Gastroesophageal sphincter (tissue), 3 donors: Measurements from ENCODE around the gene ZFHX3.

Experiments used
- POLR2A ChIP-seq, 2 donors: fragments of 450-650 bp; IDR thresholded peaks; one replicate each; pipeline ENCODE4 v1.6.1; 2017; ENCODE audit warnings: antibody characterized with exemption in 2 of 2, mild to moderate bottlenecking in 2 of 2, moderate library complexity in 1 of 2
- POLR2AphosphoS5 ChIP-seq: sonication (generic); formaldehyde crosslinking; IDR thresholded peaks from one replicate; pipeline ENCODE4 v1.6.1; 2017; ENCODE audit warnings: antibody characterized with exemption
- TF ChIP-seq, protein P1 (sequence below), 4 experiments: fragments of 200-600 bp in 2 of 4; fragments of 450-650 bp in 2 of 4; sonication (generic) in 1 of 4; IDR thresholded peaks; one replicate each; pipeline ENCODE4 v1.5.1; 2017 to 2019; ENCODE audit warnings: antibody characterized with exemption in 4 of 4, mild to moderate bottlenecking in 2 of 4, moderate library complexity in 2 of 4

DNA sequence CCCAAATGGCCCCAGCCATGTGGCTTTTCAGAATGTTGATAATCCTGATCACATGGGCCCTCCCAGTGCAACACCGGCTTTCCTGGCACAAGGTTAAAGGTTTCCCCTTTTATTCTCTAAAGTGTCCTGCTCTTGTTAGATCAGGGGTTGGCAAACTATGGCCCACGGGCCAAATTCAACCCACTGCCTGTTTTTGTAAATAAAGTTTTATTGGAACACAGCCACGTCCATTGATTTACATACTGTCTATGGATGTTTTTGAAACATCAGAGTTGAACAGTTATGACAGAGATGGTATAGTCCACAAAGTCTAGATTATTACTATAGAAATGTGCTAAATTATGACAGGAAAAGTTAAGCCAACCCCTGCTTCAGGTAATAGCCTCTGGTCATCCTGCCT, 157.3 kb downstream of the ZFHX3 start:
- TF ChIP-seq, protein P1, sequence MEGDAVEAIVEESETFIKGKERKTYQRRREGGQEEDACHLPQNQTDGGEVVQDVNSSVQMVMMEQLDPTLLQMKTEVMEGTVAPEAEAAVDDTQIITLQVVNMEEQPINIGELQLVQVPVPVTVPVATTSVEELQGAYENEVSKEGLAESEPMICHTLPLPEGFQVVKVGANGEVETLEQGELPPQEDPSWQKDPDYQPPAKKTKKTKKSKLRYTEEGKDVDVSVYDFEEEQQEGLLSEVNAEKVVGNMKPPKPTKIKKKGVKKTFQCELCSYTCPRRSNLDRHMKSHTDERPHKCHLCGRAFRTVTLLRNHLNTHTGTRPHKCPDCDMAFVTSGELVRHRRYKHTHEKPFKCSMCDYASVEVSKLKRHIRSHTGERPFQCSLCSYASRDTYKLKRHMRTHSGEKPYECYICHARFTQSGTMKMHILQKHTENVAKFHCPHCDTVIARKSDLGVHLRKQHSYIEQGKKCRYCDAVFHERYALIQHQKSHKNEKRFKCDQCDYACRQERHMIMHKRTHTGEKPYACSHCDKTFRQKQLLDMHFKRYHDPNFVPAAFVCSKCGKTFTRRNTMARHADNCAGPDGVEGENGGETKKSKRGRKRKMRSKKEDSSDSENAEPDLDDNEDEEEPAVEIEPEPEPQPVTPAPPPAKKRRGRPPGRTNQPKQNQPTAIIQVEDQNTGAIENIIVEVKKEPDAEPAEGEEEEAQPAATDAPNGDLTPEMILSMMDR (IDR thresholded peaks at IDR 0.05), result no peak
- TF ChIP-seq POLR2A (IDR thresholded peaks at IDR 0.05) (no peak), POLR2AphosphoS5 (no peak)
